ENCODE data around the gene EPS15.

EPS15 gene

GRCh38 chr1:51313961-51314777, 204.9 kb downstream of the EPS15 start:
- Histone ChIP-seq H3K4me3 (ENCODE audit: low read length in 2 of 2) (peak overlapping the region; percentile 2 to 20), H3K27me3 (ENCODE audit: control insufficient read depth in 2 of 2, insufficient read depth in 2 of 2, low read length in 2 of 2) (no peaks in the 10 kb centered on the region), H3K9ac (ENCODE audit: low read depth in 1 of 2, low read length in 2 of 2) (peak overlapping the region; percentile 38 to 65), H3K27ac (ENCODE audit: low read depth in 2 of 2, low read length in 2 of 2) (peak overlapping the region; percentile 90 to 92), H3K9me3 (ENCODE audit: control insufficient read depth in 2 of 2, low read length in 2 of 2) (no peaks in the 10 kb centered on the region), H3K36me3 (ENCODE audit: control insufficient read depth in 2 of 2, insufficient read depth in 2 of 2, low read length in 2 of 2) (peaks cover 14 to 18% of the 10 kb centered on the region in 2 donors), H3K4me1 (ENCODE audit: control insufficient read depth in 2 of 2, insufficient read depth in 2 of 2, low read length in 2 of 2) (peaks cover 28 to 30% of the 10 kb centered on the region in 2 donors)

GRCh38 chr1:51313268-51313852, 205.7 kb downstream of the EPS15 start:
- Histone ChIP-seq H3K36me3 (ENCODE audit: control insufficient read depth in 2 of 2, insufficient read depth in 2 of 2, low read length in 2 of 2) (peaks cover 14 to 18% of the 10 kb centered on the region in 2 donors), H3K27ac (ENCODE audit: low read depth in 2 of 2, low read length in 2 of 2) (peak overlapping the region; percentile 90 to 92), H3K9ac (ENCODE audit: low read depth in 1 of 2, low read length in 2 of 2) (no peak overlapping the region), H3K27me3 (ENCODE audit: control insufficient read depth in 2 of 2, insufficient read depth in 2 of 2, low read length in 2 of 2) (no peaks in the 10 kb centered on the region), H3K4me3 (ENCODE audit: low read length in 2 of 2) (no peak overlapping the region), H3K9me3 (ENCODE audit: control insufficient read depth in 2 of 2, low read length in 2 of 2) (no peaks in the 10 kb centered on the region), H3K4me1 (ENCODE audit: control insufficient read depth in 2 of 2, insufficient read depth in 2 of 2, low read length in 2 of 2) (peaks cover 28 to 30% of the 10 kb centered on the region in 2 donors)

GRCh38 chr1:51312718-51313117, 206.3 kb downstream of the EPS15 start:
- Histone ChIP-seq H3K9me3 (ENCODE audit: control insufficient read depth in 2 of 2, low read length in 2 of 2) (no peaks in the 10 kb centered on the region), H3K27me3 (ENCODE audit: control insufficient read depth in 2 of 2, insufficient read depth in 2 of 2, low read length in 2 of 2) (no peaks in the 10 kb centered on the region), H3K36me3 (ENCODE audit: control insufficient read depth in 2 of 2, insufficient read depth in 2 of 2, low read length in 2 of 2) (peaks cover 14 to 18% of the 10 kb centered on the region in 2 donors), H3K9ac (ENCODE audit: low read depth in 1 of 2, low read length in 2 of 2) (no peak overlapping the region), H3K27ac (ENCODE audit: low read depth in 2 of 2, low read length in 2 of 2) (no peak overlapping the region), H3K4me1 (ENCODE audit: control insufficient read depth in 2 of 2, insufficient read depth in 2 of 2, low read length in 2 of 2) (peaks cover 28 to 30% of the 10 kb centered on the region in 2 donors), H3K4me3 (ENCODE audit: low read length in 2 of 2) (no peak overlapping the region)

GRCh38 chr1:51311826-51312225, 207.2 kb downstream of the EPS15 start:
- Histone ChIP-seq H3K9me3 (ENCODE audit: control insufficient read depth in 2 of 2, low read length in 2 of 2) (no peaks in the 10 kb centered on the region), H3K4me1 (ENCODE audit: control insufficient read depth in 2 of 2, insufficient read depth in 2 of 2, low read length in 2 of 2) (peaks cover 28 to 29% of the 10 kb centered on the region in 2 donors), H3K9ac (ENCODE audit: low read depth in 1 of 2, low read length in 2 of 2) (no peak overlapping the region), H3K27me3 (ENCODE audit: control insufficient read depth in 2 of 2, insufficient read depth in 2 of 2, low read length in 2 of 2) (no peaks in the 10 kb centered on the region), H3K4me3 (ENCODE audit: low read length in 2 of 2) (no peak overlapping the region), H3K27ac (ENCODE audit: low read depth in 2 of 2, low read length in 2 of 2) (no peak overlapping the region), H3K36me3 (ENCODE audit: control insufficient read depth in 2 of 2, insufficient read depth in 2 of 2, low read length in 2 of 2) (peaks cover 16 to 18% of the 10 kb centered on the region in 2 donors)

- Histone ChIP-seq H3K27me3 (ENCODE audit: control insufficient read depth in 2 of 2, insufficient read depth in 2 of 2, low read length in 2 of 2) (no peaks in the 10 kb centered on the region), H3K4me1 (ENCODE audit: control insufficient read depth in 2 of 2, insufficient read depth in 2 of 2, low read length in 2 of 2) (peaks cover 27 to 28% of the 10 kb centered on the region in 2 donors), H3K27ac (ENCODE audit: low read depth in 2 of 2, low read length in 2 of 2) (no peak overlapping the region), H3K9ac (ENCODE audit: low read depth in 1 of 2, low read length in 2 of 2) (no peak overlapping the region), H3K9me3 (ENCODE audit: control insufficient read depth in 2 of 2, low read length in 2 of 2) (no peaks in the 10 kb centered on the region), H3K4me3 (ENCODE audit: low read length in 2 of 2) (no peak overlapping the region), H3K36me3 (ENCODE audit: control insufficient read depth in 2 of 2, insufficient read depth in 2 of 2, low read length in 2 of 2) (peaks cover 17 to 21% of the 10 kb centered on the region in 2 donors)
Measured at GRCh38 chr1:51310871-51311613, 208.0 kb downstream of the EPS15 start.

- H3K27ac ChIP-seq (ENCODE audit: low read depth in 2 of 2, low read length in 2 of 2), result no peak overlapping the region
Measured at GRCh38 chr1:51309291-51309690, 209.8 kb downstream of the EPS15 start.

GRCh38 chr1:51308636-51309035, 210.4 kb downstream of the EPS15 start:
- Histone ChIP-seq H3K9ac (ENCODE audit: low read depth in 1 of 2, low read length in 2 of 2) (no peak overlapping the region), H3K4me3 (ENCODE audit: low read length in 2 of 2) (no peak overlapping the region), H3K9me3 (ENCODE audit: control insufficient read depth in 2 of 2, low read length in 2 of 2) (no peaks in the 10 kb centered on the region), H3K36me3 (ENCODE audit: control insufficient read depth in 2 of 2, insufficient read depth in 2 of 2, low read length in 2 of 2) (peaks cover 17 to 21% of the 10 kb centered on the region in 2 donors), H3K4me1 (ENCODE audit: control insufficient read depth in 2 of 2, insufficient read depth in 2 of 2, low read length in 2 of 2) (peaks cover 18 to 21% of the 10 kb centered on the region in 2 donors), H3K27ac (ENCODE audit: low read depth in 2 of 2, low read length in 2 of 2) (no peak overlapping the region), H3K27me3 (ENCODE audit: control insufficient read depth in 2 of 2, insufficient read depth in 2 of 2, low read length in 2 of 2) (no peaks in the 10 kb centered on the region)

More at GRCh38 chr1:51309291-51309690, 209.8 kb downstream of the EPS15 start:
- Histone ChIP-seq H3K4me3 (ENCODE audit: low read length in 2 of 2) (no peak overlapping the region), H3K9me3 (ENCODE audit: control insufficient read depth in 2 of 2, low read length in 2 of 2) (no peaks in the 10 kb centered on the region), H3K27me3 (ENCODE audit: control insufficient read depth in 2 of 2, insufficient read depth in 2 of 2, low read length in 2 of 2) (no peaks in the 10 kb centered on the region), H3K9ac (ENCODE audit: low read depth in 1 of 2, low read length in 2 of 2) (no peak overlapping the region), H3K36me3 (ENCODE audit: control insufficient read depth in 2 of 2, insufficient read depth in 2 of 2, low read length in 2 of 2) (peaks cover 17 to 21% of the 10 kb centered on the region in 2 donors), H3K4me1 (ENCODE audit: control insufficient read depth in 2 of 2, insufficient read depth in 2 of 2, low read length in 2 of 2) (peaks cover 25 to 28% of the 10 kb centered on the region in 2 donors)

GRCh38 chr1:51306950-51307349, 212.1 kb downstream of the EPS15 start:
- Histone ChIP-seq H3K4me1 (ENCODE audit: control insufficient read depth in 2 of 2, insufficient read depth in 2 of 2, low read length in 2 of 2) (peaks cover 12 to 15% of the 10 kb centered on the region in 2 donors), H3K27ac (ENCODE audit: low read depth in 2 of 2, low read length in 2 of 2) (no peak overlapping the region), H3K9me3 (ENCODE audit: control insufficient read depth in 2 of 2, low read length in 2 of 2) (no peaks in the 10 kb centered on the region), H3K36me3 (ENCODE audit: control insufficient read depth in 2 of 2, insufficient read depth in 2 of 2, low read length in 2 of 2) (peaks cover 11 to 21% of the 10 kb centered on the region in 2 donors), H3K27me3 (ENCODE audit: control insufficient read depth in 2 of 2, insufficient read depth in 2 of 2, low read length in 2 of 2) (no peaks in the 10 kb centered on the region), H3K4me3 (ENCODE audit: low read length in 2 of 2) (no peak overlapping the region), H3K9ac (ENCODE audit: low read depth in 1 of 2, low read length in 2 of 2) (no peak overlapping the region)

- peaks cover 12 to 15% of the 10 kb centered on the region in 2 donors for H3K4me1 ChIP-seq (ENCODE audit: control insufficient read depth in 2 of 2, insufficient read depth in 2 of 2, low read length in 2 of 2)
- no peaks in the 10 kb centered on the region for H3K27me3 ChIP-seq (ENCODE audit: control insufficient read depth in 2 of 2, insufficient read depth in 2 of 2, low read length in 2 of 2)
- H3K27ac ChIP-seq (ENCODE audit: low read depth in 2 of 2, low read length in 2 of 2), result peak overlapping the region; percentile 32 to 39
- peaks cover 2 to 10% of the 10 kb centered on the region in 2 donors for H3K36me3 ChIP-seq (ENCODE audit: control insufficient read depth in 2 of 2, insufficient read depth in 2 of 2, low read length in 2 of 2)
- H3K9ac ChIP-seq (ENCODE audit: low read depth in 1 of 2, low read length in 2 of 2), result no peak overlapping the region
- peak overlapping the region in 1 of 2 donors; percentile 33 for H3K4me3 ChIP-seq (ENCODE audit: low read length in 2 of 2)
- no peaks in the 10 kb centered on the region for H3K9me3 ChIP-seq (ENCODE audit: control insufficient read depth in 2 of 2, low read length in 2 of 2)
Measured at GRCh38 chr1:51305371-51305823, 213.7 kb downstream of the EPS15 start.
